GM12878 (cell line): ENCODE data around the gene CALML5. TPM values are rescaled to one million over a fixed set of nuclear protein-coding genes. Genes with fewer than 3 reads are reported as not detected.

Source experiments
- ATAC-seq: fragments of 200-7000 bp; cut with Tn5 transposase; 3 replicates; pipeline ENCODE4 v1.9.1; 2020; ENCODE audit warnings: mild to moderate bottlenecking, moderate library complexity
- BruUV-seq: library from RNA; stranded (reverse); fragments of 400-500 nt; replicated peaks from 2 replicates; lab custom pipeline; 2021; lab: Mats Ljungman, UMichigan
- CTCF ChIA-PET: fragments of 300-600 bp; sonication (Branson Sonifier 250); formaldehyde crosslinking; extraction: SDS; loops from one replicate; lab custom pipeline; 2021; ENCODE audit warnings: inconsistent platforms; lab: Yijun Ruan, JAX
- POLR2A ChIA-PET: fragments of 350-600 bp; formaldehyde crosslinking; extraction: SDS; loops from one replicate; lab custom pipeline; 2021; ENCODE audit warnings: inconsistent platforms; lab: Charles Lee
- RAD21 ChIA-PET: fragments of 300-600 bp; sonication (Branson Sonifier 250); formaldehyde crosslinking; loops from one replicate; lab custom pipeline; 2023; ENCODE audit warnings: antibody characterized with exemption; ENCODE audit not compliant: unreplicated experiment; lab: Charles Lee
- SMC1A ChIA-PET: fragments of 300-600 bp; sonication (Branson Sonifier 250); formaldehyde crosslinking; loops from one replicate; lab custom pipeline; 2023; ENCODE audit not compliant: unreplicated experiment, uncharacterized antibody; lab: Charles Lee
- DNase-seq: peaks from one replicate; pipeline ENCODE4 v3.0.0-alpha.2; 2011; ENCODE audit warnings: low read depth, low spot score
- FAIRE-seq: peaks from 3 replicates; lab custom pipeline; 2011; peaks lifted over from hg19 to GRCh38; lab: Jason Lieb, UNC
- H2AFZ ChIP-seq: 2 replicates; pipeline ENCODE4 v1.6.0; 2011; ENCODE audit warnings: low read depth, low read length, control low read depth; ENCODE audit not compliant: control insufficient read depth
- H3K27ac ChIP-seq: 2 replicates; pipeline ENCODE4 v1.5.1; 2011; ENCODE audit warnings: control low read depth; ENCODE audit not compliant: control insufficient read depth, insufficient read depth
- H3K27me3 ChIP-seq, 2 experiments: replicated peaks in 1 of 2; 2 replicates each; pipeline versions ENCODE4 v1.6.0 to v1.6.1; 2011; ENCODE audit warnings: low read length in 1 of 2; ENCODE audit not compliant: control insufficient read depth in 2 of 2, insufficient read depth in 2 of 2
- H3K36me3 ChIP-seq, 2 experiments: 2 replicates each; pipeline ENCODE4 v1.5.1; 2011; ENCODE audit warnings: low read length in 1 of 2; ENCODE audit not compliant: control insufficient read depth in 2 of 2, insufficient read depth in 2 of 2
- H3K4me1 ChIP-seq: 2 replicates; pipeline ENCODE4 v1.6.1; 2011; ENCODE audit warnings: mild to moderate bottlenecking, low read length, moderate library complexity, mixed read lengths; ENCODE audit not compliant: control insufficient read depth, insufficient read depth
- H3K4me2 ChIP-seq: 2 replicates; pipeline ENCODE4 v1.6.0; 2011; ENCODE audit warnings: control low read depth; ENCODE audit not compliant: control insufficient read depth, insufficient read depth
- H3K4me3 ChIP-seq: fragments of 200-600 bp; sonication (generic); 2 replicates; pipeline ENCODE4 v1.5.1; 2016
- H3K79me2 ChIP-seq: 2 replicates; pipeline ENCODE4 v1.6.0; 2011; ENCODE audit warnings: low read length; ENCODE audit not compliant: control insufficient read depth, insufficient read depth
- H3K9ac ChIP-seq: 2 replicates; pipeline ENCODE4 v1.8.0; 2011; ENCODE audit warnings: low read length, control low read depth, mixed read lengths; ENCODE audit not compliant: control insufficient read depth, insufficient read depth
- H3K9me3 ChIP-seq: replicated peaks from 3 replicates; pipeline ENCODE4 v1.5.1; 2011; ENCODE audit warnings: mild to moderate bottlenecking, low read length; ENCODE audit not compliant: control insufficient read depth, insufficient read depth
- H4K20me1 ChIP-seq: 2 replicates; pipeline ENCODE4 v1.6.0; 2011; ENCODE audit not compliant: control insufficient read depth, insufficient read depth
- BCL11A ChIP-seq: IDR thresholded peaks from 2 replicates; pipeline ENCODE4 v1.6.1; 2011; ENCODE audit warnings: low read depth, low read length
- CHD4 ChIP-seq: fragments of 200-600 bp; sonication (generic); IDR thresholded peaks from 2 replicates; pipeline ENCODE4 v1.6.1; 2016; ENCODE audit warnings: mild to moderate bottlenecking
- EGR1 ChIP-seq, 2 experiments: IDR thresholded peaks; 1 replicate in 1 of 2; 2 replicates in 1 of 2; pipeline ENCODE4 v1.6.1; 2011 to 2012; ENCODE audit warnings: low read depth in 2 of 2, low read length in 2 of 2, borderline replicate concordance in 1 of 2, mild to moderate bottlenecking in 1 of 2, moderate library complexity in 1 of 2
- ETV6 ChIP-seq, 2 experiments: fragments of 450-650 bp in 1 of 2; IDR thresholded peaks in 1 of 2; conservative IDR thresholded peaks in 1 of 2; 2 replicates each; pipeline ENCODE4 v1.6.1; 2014; ENCODE audit warnings: antibody characterized with exemption in 1 of 2, borderline replicate concordance in 1 of 2, low read depth in 1 of 2, mild to moderate bottlenecking in 1 of 2, moderate library complexity in 1 of 2
- FOXK2 ChIP-seq: fragments of 450-650 bp; IDR thresholded peaks from 2 replicates; pipeline ENCODE4 v1.6.1; 2017; ENCODE audit warnings: mild to moderate bottlenecking, moderate library complexity
- GATAD2B ChIP-seq: fragments of 450-650 bp; conservative IDR thresholded peaks from 2 replicates; pipeline ENCODE4 v1.6.1; 2017; ENCODE audit warnings: low read depth, mild to moderate bottlenecking, moderate library complexity
- HDAC6 ChIP-seq: fragments of 200-600 bp; sonication (generic); IDR thresholded peaks from one replicate; pipeline ENCODE4 v1.8.0; 2017; ENCODE audit warnings: antibody characterized with exemption; ENCODE audit not compliant: unreplicated experiment
- NFYA ChIP-seq: IDR thresholded peaks from 2 replicates; pipeline ENCODE4 v1.6.1; 2011; ENCODE audit warnings: low read depth, mild to moderate bottlenecking, low read length, improper control_type of control experiment, borderline replicate concordance
- SMARCA5 ChIP-seq: fragments of 450-650 bp; IDR thresholded peaks from 2 replicates; pipeline ENCODE4 v1.6.1; 2017; ENCODE audit warnings: mild to moderate bottlenecking
- TBL1XR1 ChIP-seq: IDR thresholded peaks from 2 replicates; pipeline ENCODE4 v1.6.1; 2012; ENCODE audit warnings: low read depth, low read length, improper control_type of control experiment
- ZBED1 ChIP-seq: IDR thresholded peaks from 2 replicates; pipeline ENCODE4 v1.6.1; 2016; ENCODE audit warnings: borderline replicate concordance
- ZNF384 ChIP-seq: IDR thresholded peaks from 2 replicates; pipeline ENCODE4 v1.6.1; 2012; ENCODE audit warnings: low read depth, mild to moderate bottlenecking, low read length, improper control_type of control experiment, borderline replicate concordance
- ZNF592 ChIP-seq: fragments of 450-650 bp; IDR thresholded peaks from 2 replicates; pipeline ENCODE4 v1.6.1; 2017; ENCODE audit warnings: mild to moderate bottlenecking, moderate library complexity
- ZSCAN29 ChIP-seq: fragments of 450-650 bp; IDR thresholded peaks from 2 replicates; pipeline ENCODE4 v1.6.1; 2017; ENCODE audit warnings: mild to moderate bottlenecking, moderate library complexity
- WGBS: methylation state at CpG from one replicate; pipeline ENCODE4 v1.1.6; 2016; ENCODE audit warnings: low lambda C conversion rate; ENCODE audit not compliant: insufficient replicate concordance, insufficient coverage; ENCODE audit errors: missing lambda C conversion rate; 5-methylcytosine and 5-hydroxymethylcytosine counted together
- in situ Hi-C: fragments of 300-500 bp; cut with MboI; formaldehyde crosslinking; loops from 9 replicates; pipeline ENCODE4 v1.14.3; 2018; ENCODE audit warnings: mixed read lengths
- intact Hi-C: fragments of 100-400 bp; cut with micrococcal nuclease; formaldehyde crosslinking; loops from one replicate; pipeline ENCODE4 v1.14.2; 2022; ENCODE audit not compliant: unreplicated experiment
- polyA plus RNA-seq, 11 experiments: library from polyadenylated mRNA; depleted of rRNA in 4 of 11; unstranded in 6 of 11; stranded (reverse) in 5 of 11; fragments of >200 nt; fragmentation: Nextera tagmentation in 4 of 11; fragmentation: Illumina TruSeq in 1 of 11; extraction: Ambion mirVana in 4 of 11; extraction: Trizol in 1 of 11; gene quantifications; 1 replicate in 1 of 11; 2 replicates in 10 of 11; pipeline versions ENCODE4 v1.2.1 to v1.2.3, GENCODE V29; 2011 to 2016; ENCODE audit warnings: inconsistent platforms in 2 of 11, missing spikeins in 2 of 11, low read depth in 1 of 11
- total RNA-seq, 4 experiments: library from RNA; depleted of rRNA in 3 of 4; stranded (reverse); fragments of >200 nt in 3 of 4; fragmentation: Illumina TruSeq in 1 of 4; extraction: Trizol in 1 of 4; gene quantifications; 2 replicates each; pipeline versions ENCODE4 v1.2.1 to v1.2.3, GENCODE V29; 2013 to 2021
- TF ChIP-seq, protein P1 (sequence below): IDR thresholded peaks from 2 replicates; pipeline ENCODE4 v1.6.1; 2011; ENCODE audit warnings: low read depth, low read length, improper control_type of control experiment, borderline replicate concordance
- TF ChIP-seq, protein P2 (sequence below): fragments of 450-650 bp; IDR thresholded peaks from 2 replicates; pipeline ENCODE4 v1.6.1; 2014; ENCODE audit warnings: mild to moderate bottlenecking

CALML5 gene
- total and polyA plus RNA-seq, 10 of the 15 experiments (the other 5 are each of a cell fraction or from before 2014, with no cell fraction given), result not detected

DNA sequence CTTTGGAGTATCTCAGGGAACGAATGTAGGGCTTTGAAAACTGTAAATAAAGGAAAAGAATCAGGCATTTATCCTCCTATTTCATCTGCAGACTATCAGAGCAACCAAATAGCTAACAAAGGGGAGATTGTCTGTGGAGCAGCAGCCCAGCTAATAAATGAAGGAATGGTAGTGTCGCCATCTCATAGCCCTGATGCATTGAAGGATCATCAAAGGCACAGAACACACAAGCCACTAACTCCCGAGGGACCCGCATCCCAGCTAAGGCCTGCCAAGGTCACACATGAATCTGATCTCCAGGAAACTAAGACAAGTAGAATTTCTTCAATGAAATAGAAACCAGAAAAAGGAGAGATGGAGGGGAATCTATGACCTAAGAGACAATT, 38.2 kb downstream of the CALML5 start (continued):
- TF ChIP-seq ZNF592 (no peak), TBL1XR1 (no peak), ZSCAN29 (no peak), GATAD2B (no peak)
- TF ChIP-seq, protein P1, sequence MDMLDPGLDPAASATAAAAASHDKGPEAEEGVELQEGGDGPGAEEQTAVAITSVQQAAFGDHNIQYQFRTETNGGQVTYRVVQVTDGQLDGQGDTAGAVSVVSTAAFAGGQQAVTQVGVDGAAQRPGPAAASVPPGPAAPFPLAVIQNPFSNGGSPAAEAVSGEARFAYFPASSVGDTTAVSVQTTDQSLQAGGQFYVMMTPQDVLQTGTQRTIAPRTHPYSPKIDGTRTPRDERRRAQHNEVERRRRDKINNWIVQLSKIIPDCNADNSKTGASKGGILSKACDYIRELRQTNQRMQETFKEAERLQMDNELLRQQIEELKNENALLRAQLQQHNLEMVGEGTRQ, result no peak

- ATAC-seq (no peak), FAIRE-seq (no peak), DNase-seq (no peak)
- intact Hi-C loops (no loop called here), in situ Hi-C loops (no loop called here)
- no peak overlapping the region for H3K9ac ChIP-seq
- H3K27me3 ChIP-seq, result no peaks in the 10 kb centered on the region
- ChIA-PET SMC1A (interaction anchor here (0.9 to 1.5 kb wide), 3 partner anchors 17 to 162 kb away, joined by 3 to 5 read pairs (median 3); no protein-coding TSS in a partner anchor), POLR2A (no interaction called here), CTCF (interaction anchor here (1.0 to 3.0 kb wide), 3 partner anchors 19 to 162 kb away, joined by 4 to 22 read pairs (median 13); no protein-coding TSS in a partner anchor), RAD21 (interaction anchor here (1.0 kb wide), 1 partner anchor 17 kb away, joined by 4 read pairs; no protein-coding TSS in a partner anchor)
- H2AFZ ChIP-seq, result no peak overlapping the region
- 96% methylated on average over 14 of the region's 14 CpGs for WGBS
- H3K9me3 ChIP-seq, result no peaks in the 10 kb centered on the region
- no peak overlapping the region for H3K27ac ChIP-seq
- no peaks in the 10 kb centered on the region for H3K4me1 ChIP-seq
- no peak overlapping the region for H3K4me3 ChIP-seq
- no peak overlapping the region for H3K4me2 ChIP-seq
- BruUV-seq, result no TSS peak
- no peaks in the 10 kb centered on the region for H3K79me2 ChIP-seq
- H3K36me3 ChIP-seq, result peaks cover 4% of the 10 kb centered on the region in 2 experiments
- no peaks in the 10 kb centered on the region for H4K20me1 ChIP-seq
- TF ChIP-seq HDAC6 (no peak), CHD4 (no peak), EGR1 (IDR thresholded peaks at IDR 0.05; ENCODE audit: borderline replicate concordance in 1 of 2, low read depth in 2 of 2, low read length in 2 of 2) (no peak), ETV6 (conservative IDR thresholded peaks at IDR 0.05 in 1 of 2, IDR thresholded peaks at IDR 0.05 in 1 of 2; ENCODE audit: borderline replicate concordance in 1 of 2, low read depth in 1 of 2) (no peak), BCL11A (no peak), ZBED1 (no peak), NFYA (no peak), SMARCA5 (no peak), ZNF384 (no peak), FOXK2 (no peak)
- TF ChIP-seq, protein P2, sequence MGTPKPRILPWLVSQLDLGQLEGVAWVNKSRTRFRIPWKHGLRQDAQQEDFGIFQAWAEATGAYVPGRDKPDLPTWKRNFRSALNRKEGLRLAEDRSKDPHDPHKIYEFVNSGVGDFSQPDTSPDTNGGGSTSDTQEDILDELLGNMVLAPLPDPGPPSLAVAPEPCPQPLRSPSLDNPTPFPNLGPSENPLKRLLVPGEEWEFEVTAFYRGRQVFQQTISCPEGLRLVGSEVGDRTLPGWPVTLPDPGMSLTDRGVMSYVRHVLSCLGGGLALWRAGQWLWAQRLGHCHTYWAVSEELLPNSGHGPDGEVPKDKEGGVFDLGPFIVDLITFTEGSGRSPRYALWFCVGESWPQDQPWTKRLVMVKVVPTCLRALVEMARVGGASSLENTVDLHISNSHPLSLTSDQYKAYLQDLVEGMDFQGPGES, result no peak
Observed at GRCh38 chr10:5460468-5461202, 38.7 kb downstream of the CALML5 start.
